ENCODE results near the gene RHNO1.

Gene RHNO1, protein sequence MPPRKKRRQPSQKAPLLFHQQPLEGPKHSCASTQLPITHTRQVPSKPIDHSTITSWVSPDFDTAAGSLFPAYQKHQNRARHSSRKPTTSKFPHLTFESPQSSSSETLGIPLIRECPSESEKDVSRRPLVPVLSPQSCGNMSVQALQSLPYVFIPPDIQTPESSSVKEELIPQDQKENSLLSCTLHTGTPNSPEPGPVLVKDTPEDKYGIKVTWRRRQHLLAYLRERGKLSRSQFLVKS
- 11.6 to 40.2 (median 26.4) reads per million in 18 experiments for total RNA-seq

DNA sequence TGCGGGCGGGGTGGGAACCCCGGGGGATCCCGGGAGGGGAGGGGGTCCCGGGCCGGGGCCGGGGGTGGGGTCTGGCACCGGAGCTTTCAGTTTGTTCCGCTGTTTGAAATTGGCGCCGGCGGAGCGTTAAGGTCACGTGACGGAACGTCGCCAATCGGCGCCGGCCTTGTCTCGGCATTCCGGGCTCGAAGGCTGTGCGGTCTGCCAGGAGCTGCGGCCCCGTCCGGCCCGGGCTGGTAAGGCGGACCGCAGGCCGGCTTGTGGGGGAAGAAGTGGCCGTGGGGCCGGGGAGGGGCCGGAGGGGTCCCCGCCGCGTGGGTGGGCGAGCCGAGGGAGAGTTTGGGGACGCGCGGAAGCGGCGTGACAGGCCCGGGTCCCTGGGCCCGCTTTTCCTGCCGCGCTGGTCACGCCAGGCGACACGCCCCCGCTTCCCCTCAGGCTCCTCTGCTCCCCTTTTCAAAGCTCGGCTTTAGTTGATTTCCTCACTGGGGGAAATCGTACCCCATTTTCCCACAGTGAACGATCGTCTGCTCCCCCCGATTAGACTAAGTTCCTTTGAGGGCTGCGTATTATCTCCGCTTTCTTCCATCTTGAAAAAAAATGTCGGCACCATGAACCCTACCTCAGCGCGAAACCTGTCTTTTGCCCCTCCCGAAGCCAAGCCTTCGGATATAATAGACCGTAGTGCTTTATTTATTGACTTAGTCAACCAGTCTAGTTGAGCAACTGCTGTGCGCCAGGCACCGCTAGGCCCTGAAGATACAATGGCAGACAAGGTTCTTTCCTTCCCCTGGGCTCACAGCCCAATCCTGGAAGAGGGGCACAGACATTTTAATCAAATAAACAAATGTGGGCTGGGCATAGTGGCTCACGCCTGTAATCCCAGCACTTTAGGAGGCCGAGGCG lies at the start of gene RHNO1, which contains the start of gene FOXM1:
RHNO1 (plus strand) TSS at position 177 of the 906 bp plus-strand sequence. CDS start 8,144 bp downstream, outside the sequence.
FOXM1 (minus strand) TSS at position 128 of the 906 bp plus-strand sequence. CDS start 2,696 bp downstream, outside the sequence.
- peak; percentile 85 to 90 for DNase-seq

DNA sequence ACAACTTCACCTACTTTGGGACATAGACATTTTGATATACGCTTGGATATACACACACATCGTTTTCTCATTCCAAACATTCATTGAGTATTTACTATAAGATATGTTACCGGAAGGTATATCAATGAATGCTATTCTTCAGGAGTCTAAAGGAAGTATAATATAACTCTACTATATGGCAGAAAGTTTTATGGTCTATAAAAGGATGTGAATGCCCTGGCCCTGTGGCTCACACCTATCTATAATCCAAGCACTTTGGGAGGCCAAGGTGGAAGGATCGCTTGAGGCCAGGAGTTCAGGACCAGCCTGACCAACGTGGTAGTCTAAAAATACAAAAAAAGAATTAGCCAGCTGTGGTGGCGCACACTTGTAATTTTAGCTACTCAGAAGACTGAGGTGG lies 47.7 kb upstream of the RHNO1 start:
- DNase-seq = no peak

DNA sequence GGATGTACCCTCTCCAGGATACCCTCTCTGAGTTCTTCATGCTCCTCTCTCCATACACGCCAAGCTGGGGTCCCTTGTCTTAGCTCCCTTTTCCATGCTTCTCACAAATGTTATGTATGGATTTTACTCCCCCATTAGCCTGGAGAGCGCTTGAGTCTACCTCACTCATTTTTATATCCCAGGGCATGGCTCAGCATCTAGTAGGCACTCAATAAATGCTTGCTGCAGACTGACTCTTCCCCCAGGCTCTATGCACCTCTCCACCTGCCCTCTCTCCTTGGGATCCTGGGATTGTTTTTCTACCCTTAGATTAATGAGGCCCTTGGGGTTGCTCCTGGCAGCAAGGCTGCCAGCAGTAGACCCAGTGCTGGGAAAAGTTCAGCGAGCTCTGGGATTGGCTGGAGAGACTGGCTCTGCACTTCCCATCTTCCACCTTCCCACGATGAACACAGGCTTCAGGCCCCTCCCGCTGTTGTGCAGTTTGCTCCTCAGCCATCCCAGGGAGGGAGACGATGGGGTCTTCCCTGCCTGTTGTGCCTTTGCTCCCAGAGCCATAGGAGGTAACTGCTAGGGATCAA lies 44.4 kb upstream of the RHNO1 start:
- no peak for DNase-seq

DNA sequence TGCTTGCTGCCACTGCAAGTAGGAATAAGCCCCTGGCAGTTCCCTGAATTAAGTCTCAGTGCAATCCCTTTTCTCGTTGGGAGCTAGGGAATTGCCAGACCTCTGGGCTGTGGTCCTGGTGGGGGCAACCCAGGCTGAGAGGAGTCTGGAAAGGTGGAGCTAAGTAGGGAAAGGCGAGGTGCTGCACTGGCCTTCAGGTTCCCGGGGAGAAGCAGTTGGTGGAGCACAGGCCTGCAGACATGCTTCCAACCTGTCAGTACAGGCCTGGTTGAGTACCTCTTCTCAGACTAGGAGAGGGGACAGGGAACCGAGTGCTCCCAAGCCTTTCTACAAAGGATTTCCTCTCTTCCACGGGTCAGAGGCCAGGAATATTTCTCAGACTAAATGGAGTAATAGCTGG lies 43.7 kb upstream of the RHNO1 start:
- no peak for DNase-seq

DNA sequence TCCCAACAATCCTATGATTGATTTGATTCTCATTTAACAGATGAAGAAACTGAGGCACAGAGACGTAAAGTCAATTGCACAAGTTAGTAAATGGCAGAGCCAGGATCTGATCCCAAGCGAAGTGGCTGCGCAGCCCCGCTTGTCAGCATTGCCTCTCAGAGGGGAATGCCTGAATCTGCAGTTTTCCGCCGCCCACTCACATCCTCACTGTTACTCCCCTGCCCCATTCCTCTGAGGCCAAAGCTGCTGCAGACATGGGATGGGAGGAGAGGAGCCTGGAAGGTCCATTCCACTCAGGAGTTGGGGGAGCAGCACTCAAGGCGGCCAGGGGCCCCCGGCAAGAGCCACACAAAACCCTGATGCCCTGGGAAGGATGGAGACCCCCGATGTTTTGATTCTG lies 43.2 kb upstream of the RHNO1 start:
- DNase-seq = no peak

DNA sequence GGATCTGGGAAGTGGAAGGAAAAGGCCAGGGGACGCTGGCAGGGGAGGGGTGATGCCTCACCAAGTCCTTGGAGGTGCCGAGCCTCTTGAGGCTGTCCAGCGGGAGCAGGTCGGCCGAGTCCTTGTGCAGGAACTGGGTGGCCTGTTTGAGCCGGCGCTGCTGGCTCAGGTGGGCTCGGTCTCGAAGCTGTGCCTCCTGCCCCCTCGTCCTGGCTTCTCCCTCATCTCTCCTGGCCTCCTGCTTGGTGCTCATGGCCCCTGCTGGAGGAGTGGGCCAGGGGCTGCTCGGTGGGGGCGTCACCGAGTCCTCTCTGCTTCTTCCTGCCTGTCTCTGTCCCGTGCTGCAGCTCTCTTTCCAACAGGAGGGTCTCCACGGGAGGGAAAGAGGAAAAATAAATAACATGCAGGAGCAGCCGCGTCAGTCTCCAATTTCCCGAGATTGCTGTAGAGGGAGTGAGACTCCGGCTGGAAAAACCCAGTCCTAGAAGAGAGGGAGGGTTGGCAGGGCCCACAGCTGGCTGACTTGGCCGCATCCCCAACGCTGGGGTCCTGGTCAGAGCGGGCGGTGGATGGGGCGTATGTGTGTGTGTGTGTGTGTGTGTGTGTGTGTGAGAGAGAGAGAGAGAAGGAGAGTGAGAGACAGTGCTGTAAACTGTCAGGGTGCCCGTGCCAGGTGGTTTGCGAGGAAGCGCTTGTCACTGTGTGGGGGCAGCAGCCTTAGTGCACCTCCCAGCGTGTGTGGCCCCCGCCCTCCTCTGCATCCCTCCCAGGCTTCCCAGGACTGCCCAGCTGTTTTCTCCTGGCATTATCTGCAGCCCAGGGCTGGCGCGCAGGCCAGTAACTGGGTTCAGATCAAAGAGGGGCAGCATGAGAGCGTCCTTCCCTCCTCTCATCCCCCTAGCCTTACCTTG lies 42.2 kb upstream of the RHNO1 start, which contains the start of gene NRIP2:
NRIP2 (minus strand) TSS at position 455 of the 911 bp plus-strand sequence; CDS start at position 403, 52 bp downstream.
- DNase-seq = no peak

DNA sequence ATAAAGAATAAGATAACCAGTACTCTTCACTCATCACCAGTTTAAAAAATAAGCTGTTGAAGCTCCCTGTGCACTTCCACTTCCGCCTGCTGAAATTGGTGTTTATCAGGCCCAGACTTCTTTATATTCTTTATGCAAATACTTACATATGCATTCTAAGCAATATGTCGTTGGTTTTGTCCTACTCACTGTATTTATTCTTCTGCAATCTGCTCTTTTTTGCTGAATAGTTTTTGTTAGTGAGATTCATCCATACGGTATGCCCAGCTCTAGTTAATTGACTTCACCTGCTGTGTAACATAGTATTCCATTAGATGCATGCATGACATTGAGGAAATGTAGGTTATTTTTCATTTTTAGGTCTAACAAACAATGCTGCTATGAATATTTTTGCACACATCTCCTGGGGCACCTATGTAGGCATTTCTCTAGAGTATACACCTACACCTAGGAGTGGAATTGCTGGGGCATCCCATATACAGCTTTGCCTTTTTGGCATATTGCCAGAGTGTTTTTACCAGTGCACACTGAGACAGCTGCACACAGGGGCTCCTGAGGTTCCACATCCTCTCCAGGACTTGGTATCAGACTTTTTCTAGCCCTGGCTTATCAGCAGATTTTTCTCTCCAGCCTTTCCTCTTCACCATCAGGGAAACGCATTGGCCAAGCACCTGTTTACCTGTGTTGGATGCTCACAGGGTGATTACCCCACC lies 41.2 kb upstream of the RHNO1 start:
- DNase-seq = no peak

DNA sequence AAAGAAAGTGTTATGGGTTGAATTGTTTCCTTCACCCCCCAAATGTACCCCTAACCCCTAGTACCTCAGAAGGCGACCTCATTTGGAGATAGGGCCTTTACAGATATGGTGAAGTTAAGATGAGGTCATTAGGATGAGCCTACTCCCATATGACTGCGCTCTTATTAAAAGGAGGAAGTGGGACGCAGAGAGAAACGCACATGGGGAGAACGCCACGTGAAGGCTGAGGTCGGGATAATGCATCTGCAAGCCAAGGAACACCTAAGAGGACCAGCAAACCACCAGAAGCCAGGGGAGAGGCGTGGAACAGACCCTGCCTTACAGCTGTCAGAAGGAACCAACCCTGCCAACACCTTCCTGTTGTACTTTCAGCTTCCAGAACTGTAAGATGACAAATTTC lies 40.4 kb upstream of the RHNO1 start:
- peak; percentile 50 to 74 for DNase-seq

DNA sequence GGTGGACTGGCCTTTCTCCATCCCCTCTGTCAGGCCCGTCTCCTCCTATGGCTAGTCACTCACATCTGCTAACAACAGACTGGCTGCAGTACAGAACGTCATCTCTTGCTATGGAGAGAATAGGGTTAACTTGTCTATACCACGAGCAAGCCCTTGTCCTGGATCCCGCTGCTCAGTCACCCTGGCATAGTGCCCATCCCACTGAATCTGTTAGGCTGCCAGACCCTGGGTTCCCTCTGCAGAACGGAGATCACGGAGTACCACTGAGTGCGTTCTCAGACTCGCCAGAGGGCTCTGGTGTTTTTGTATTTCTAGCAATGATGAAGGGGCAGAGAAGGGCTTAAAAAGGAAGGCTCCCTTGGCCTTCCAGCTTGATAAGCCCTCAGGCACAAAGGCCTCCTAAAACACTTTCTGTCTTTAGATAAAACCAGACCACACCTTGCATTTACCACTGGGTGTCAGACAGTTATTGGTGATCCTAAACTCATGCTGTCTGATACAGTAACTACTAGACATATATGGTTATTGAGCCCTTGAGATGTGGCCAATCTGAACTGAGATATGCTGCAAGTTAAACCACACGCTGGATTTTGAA lies 35.9 kb upstream of the RHNO1 start:
- no peak for DNase-seq

DNA sequence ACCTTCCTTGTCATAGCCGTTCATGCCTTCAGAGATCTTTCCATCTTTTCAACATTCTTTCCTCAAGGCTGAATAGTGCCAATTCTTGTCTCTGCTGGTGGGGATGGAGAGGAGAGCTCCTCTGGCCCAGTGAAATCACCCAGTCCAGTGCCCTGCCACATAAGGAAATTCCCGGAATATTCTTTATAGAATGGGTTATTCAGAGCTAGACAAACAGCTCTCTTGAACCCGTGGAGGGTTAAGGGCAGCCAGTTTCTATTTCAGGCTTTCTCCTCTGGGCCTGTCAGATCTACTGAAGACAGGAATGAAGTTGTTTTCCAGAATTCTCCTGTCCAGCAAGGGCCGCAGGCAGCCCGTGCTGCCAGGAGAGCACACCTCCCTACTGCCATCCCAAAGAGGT lies 34.1 kb upstream of the RHNO1 start:
- no peak for DNase-seq

DNA sequence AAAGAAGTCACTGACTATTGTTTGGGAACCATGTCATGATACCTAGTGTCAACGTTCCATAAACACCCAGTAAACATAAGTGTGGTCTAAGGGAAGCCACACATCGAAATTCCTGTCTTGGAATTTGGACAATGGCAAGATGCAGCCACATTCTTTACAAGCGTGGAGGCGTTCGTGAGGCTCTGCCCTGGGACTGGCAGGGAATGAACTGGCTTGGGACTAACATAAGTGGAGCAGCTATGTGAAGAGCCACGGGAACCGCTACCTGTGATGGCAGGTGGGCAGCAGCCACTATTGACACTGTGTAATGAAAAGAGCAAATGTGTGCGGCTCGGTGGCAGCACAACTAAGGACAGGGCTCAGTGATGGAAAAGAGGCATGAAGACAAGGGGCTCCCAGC lies 32.2 kb upstream of the RHNO1 start:
- DNase-seq = no peak

DNA sequence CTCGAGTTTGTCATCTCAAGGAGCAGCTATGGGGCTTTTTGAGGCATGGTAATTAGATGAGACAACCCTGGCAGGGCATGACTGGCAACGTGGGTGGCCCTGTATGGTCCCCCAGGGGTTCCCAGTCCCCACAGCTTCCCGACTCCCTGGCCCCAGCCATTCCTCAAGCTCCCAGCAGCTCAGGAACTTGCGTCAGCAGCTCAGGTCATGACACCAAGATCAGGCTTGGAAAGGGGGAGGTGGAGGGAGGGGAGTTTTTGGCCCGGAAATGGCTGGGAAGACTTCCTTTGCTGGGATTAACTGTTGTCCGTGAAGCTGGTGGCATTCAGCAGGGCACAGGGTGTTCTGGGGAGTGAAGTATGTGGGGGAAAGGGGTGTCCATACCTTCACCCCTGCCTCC lies 31.7 kb upstream of the RHNO1 start:
- no peak for DNase-seq

DNA sequence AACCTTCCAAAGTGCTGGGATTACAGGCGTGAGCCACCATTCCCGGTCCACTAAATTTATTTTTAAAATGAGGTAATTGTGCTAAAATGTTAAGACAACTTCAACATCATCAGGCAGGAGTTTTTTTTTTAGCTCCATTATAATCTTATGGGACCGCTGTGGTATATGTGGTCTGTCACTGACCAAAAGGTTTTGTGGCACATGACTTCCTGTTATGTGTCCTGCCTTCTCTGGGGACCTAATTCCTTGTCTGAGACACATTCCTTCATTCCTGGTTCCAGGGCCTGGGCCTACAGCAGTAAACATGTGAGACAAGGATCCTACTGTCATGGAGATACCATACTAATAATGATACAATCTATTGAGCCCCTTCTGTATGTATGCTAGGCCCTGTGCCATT lies 25.1 kb upstream of the RHNO1 start:
- no peak for DNase-seq

DNA sequence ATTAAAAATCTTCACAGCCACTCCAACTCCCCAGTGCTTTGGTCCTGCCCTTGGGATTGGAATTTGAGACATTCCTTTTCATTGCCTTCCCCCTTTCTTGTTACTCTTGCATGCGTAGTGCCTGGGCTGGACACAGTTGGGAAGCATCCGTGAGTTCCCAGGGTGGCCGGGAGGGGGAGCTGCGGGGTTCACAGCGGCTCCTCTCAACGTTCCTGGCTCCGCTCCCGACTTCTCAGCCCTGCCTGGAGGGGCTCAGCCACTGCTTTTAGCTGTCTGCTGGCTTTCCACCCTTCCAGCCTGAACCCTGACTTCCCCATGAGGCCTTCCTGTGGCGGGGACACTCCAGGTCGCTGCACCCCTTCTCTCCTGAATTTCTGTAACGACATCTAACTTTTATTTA lies 23.4 kb upstream of the RHNO1 start:
- peak; percentile 46 to 53 for DNase-seq

DNA sequence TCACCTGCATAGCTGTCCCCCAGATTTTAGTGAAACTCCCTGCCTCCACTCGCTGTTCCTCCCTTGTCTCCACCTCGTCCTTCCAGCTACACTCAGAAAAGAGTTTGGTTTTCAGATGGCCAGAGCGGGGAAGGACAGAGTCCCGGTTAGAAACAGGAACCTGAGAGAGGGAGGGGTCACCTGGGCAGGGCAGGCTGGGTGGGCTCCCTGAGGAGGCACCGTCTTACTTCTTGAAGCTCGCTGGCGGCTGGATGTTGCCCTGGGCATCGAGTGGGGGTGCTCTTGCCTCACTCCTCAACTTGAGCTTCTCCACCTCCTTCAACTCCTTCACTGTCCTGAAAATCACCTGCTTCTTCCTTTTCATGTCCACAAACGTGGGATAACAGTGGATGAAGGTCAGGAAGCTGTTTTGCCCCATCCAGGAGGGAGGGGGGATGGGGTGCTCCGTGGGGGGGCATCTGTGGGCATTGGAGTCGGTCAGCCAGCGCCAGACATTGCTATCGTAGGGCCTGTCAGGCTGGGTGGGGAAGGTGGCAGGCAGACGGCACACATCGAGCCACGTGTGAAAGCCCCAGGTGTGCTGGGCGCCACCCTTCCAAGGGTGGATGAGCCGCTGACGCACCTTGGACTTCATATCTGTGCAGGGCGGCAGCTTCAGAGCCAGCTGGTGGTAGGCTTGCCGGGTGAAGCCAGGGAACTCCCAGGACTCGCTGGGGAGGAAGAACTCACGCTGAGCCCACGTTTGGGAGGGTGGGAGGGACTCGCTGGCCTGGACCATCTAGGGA lies 22.2 kb upstream of the RHNO1 start:
- no peak for DNase-seq

DNA sequence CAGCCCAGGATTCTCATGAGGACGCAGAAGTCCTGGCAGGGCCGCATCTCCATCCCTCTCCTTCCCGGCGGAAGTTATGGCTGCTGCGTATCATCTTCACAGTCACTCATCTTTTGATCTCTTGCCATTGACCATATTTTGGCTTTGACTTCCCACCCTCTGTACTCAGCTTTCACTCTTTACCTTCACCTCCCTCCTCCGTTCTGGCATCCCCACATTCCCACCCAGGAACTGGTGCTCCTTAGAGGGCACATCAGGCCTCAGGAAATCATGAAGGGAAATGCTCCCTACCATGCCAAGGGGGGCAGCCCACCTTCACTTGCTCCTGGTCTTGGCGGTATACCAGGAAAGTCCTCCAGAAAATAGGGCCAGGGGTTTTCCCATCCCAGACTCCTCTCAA lies 21.5 kb upstream of the RHNO1 start:
- DNase-seq = no peak

DNA sequence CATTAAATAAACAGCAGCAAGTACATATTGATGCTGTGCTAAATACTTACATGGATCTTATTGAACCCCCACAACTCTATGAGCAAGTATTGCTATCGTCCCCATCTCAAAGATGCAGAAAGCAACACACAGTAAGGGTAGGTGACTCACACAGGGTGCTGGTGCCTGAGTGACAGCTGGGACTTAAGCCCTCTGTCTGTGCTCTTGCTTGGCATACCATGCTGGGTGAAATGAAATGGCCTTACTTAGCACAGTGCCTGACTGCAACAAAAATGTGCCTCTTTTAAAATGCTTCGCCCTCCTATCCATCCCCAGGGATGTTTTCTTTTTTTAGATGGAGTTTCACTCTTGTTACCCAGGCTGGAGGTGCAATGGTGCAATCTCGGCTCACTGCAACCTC lies 21.0 kb upstream of the RHNO1 start:
- DNase-seq = no peak

DNA sequence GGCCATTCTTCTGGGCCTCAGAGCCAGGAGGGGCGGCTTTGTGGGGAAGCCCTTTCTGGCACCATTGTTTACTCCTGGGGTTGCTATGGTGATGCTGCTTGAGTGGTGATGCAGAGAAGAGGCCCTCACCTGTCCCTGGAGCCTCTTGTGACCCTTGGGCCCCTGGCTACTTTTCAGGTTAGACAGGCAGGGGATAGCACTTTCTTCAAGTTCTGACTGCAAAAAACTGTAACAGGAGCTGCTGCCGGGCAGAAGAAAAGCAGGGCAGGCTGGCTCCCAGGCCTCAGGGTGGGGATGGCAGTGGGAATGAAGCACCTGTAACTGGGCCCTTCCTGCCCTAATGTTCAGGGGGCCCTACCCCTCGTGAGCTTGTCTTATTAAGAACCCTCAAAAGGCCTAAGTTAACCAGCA lies 20.0 kb upstream of the RHNO1 start, which contains the start of gene TEX52:
TEX52 (minus strand) TSS at position 19 of the 411 bp plus-strand sequence; CDS start at position 6, 13 bp downstream.
- no peak for DNase-seq

DNA sequence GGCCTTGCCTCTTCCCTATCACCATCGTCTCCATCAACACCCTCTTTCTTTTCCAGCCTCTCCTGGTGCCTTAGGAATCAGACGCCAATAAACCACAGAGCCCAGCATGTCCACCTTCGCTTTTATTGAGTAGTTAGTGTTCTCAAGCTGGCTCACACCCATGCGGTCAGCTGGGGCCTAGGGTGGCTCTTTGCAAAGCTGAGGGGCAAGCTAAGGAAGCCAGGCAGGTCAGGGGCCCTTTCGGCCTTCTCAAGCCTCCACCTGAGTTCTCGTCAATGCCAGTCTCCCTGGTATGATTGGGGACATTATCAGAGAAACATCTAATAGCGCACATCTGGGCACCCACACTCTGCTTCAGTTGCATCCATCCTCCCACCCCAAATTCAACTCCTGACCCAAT lies 19.4 kb upstream of the RHNO1 start:
- no peak for DNase-seq

DNA sequence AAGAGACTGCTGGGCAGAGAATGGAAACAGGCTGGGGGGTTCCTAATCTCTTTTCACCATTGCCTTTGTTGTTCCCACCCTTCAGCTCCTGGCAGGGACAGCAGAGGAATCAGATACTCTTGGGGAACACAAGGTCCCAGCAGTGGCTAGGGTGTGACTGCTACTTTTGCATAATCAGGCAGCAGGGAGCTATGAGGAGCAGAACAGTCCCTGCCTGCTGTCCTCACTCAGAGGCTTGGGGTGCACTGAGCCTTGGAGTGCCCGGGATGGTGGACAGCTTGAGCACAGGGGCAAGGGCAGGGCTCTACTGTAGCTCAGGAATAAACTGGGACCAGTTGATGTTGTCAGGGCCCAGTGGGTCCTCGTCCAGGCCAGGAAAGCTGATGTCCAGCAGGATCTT lies 18.7 kb upstream of the RHNO1 start:
- no peak for DNase-seq
